ENCODE measurements around the gene ACAA2.
"Not testable (repeated sequence)": the region's sequence is repeated elsewhere in the genome, so short reads cannot be mapped to it uniquely, and the experiment has no call there.

Gene ACAA2

DNA sequence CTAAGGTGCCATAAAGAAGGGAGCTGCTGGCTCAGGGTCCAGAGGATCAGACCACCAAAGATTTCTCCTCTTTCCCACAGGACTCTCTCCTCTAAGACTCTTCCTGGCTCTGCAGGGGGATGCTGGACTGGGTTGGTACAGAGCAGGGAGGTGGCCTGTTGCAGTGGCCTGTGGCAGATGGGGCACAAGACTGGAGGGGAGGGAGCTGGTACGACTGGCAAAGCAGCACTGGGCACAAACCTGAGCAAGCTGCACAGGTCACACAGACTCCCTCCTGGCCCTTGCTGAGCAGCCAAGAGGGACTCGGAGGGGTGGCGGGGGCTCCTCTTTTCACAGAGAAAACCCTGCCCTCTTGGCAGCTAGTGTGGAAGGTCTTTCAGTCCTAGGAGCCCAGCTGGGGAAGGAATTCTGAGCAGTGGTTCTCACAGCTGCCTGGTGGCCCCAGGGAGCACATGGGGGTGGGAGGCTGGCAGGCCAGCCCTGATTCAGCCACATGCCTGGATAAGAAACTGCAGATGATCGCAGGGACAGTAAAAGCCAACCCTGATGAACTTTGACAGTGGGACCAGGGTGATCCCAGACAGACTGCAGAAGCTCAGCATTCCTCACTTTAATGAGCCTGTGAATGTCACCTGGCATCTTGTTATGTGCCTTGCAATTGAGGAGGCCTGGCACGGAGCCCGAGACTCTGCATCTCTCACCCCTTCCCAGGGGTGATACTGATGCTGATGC is 32.5 kb upstream of the ACAA2 start:
- DNase-seq (ENCODE audit: low spot score) = no peak

DNA sequence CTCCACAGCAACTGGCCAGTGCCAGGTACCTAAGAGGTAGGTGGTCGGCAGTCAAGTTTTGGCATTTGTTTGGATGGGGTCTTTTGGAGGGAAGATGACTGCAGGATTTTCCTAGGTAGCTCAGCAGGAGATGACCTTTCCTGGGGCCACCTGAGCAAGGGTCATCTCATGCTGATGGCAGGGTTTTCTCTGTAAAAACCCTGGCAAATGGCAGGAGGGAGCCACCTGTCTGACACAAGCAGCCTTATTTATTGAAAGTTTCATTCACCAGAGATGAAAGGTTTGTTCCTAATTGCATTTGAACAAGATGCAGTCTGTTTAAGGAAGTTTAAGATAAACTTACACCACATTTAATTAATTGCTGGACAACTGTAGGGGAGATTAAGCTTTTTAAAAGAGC is 31.6 kb upstream of the ACAA2 start:
- DNase-seq (ENCODE audit: low spot score) = no peak

DNA sequence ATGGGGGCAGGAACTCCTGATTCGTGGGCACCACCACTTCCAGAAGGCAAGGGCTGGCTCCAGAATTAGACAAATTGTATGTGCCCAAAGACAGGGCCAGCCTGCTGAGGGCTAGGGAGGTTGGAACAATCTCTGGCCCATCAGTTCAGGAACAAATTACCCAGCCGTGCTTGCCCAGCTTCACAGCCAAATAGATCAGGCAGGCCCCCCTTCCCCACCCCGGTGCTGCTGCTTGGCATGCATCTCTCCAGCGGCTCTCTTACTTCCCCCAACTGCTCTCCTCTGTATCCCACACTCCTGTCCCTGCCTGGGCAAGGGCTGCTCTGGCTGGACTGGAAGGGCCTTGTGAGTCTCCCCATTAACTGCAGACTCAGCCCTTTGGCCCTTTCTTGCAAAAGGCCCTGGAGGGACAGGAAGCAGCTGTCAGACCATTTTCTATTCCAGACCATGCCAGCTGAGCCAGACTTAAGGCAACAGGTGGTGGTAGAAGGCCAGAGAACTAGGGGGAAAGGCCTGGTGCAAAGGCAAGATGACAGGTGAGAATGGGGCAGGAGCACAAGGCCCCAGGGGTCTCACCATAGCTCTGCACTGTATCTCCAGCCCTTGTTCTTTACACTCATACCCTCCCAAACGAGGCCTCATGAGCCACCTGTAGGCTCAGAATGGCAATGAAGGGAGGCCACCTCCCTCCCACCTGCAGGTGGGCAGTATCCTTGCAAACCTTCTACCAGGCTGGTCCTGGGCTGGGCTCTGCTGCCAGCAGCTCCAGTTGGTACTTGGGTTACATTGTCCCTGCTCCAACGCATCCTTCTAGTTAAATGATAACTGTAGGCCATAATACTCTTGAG is 30.7 kb upstream of the ACAA2 start:
- DNase-seq (ENCODE audit: low spot score) = no peak

DNA sequence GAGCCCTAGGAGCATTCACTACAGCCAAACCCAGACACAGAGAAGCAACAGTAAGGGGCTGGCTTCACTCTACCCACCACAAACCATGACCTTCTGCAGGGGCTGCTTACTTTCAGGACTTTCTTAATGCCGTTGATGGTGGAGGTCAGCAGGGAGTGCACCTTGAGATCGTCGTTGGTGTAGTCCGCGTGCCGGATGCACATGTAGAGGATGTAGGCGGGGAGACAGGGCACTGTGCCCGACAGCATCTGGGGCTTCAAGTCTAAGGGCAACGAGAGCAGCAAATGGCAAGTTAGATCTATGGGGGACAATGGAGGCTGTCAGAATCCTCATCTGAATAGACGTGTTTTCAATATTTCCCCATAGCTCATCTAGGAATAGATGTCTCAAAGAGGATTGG is 29.8 kb upstream of the ACAA2 start:
- DNase-seq (ENCODE audit: low spot score) = no peak

DNA sequence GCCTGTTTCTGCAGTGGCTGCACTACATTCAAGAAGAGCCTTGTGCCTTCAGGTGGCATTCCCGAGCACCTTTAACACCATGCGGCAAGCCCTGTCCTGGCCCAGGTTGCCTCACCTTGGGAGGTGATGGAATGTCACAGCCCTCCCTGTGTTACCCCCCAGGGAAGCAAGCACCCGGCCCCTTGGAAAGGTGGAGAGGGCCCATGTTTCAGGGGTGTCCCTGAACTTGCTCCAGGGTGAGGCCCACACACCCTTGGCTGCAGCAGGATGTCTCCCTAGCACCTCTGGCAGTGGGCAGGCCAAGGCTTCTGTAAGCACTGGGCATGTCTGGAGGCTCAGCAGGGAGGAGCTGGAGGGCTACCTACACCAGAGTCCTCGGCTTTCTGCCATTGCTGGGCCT is 29.3 kb upstream of the ACAA2 start:
- no peak for DNase-seq (ENCODE audit: low spot score)

DNA sequence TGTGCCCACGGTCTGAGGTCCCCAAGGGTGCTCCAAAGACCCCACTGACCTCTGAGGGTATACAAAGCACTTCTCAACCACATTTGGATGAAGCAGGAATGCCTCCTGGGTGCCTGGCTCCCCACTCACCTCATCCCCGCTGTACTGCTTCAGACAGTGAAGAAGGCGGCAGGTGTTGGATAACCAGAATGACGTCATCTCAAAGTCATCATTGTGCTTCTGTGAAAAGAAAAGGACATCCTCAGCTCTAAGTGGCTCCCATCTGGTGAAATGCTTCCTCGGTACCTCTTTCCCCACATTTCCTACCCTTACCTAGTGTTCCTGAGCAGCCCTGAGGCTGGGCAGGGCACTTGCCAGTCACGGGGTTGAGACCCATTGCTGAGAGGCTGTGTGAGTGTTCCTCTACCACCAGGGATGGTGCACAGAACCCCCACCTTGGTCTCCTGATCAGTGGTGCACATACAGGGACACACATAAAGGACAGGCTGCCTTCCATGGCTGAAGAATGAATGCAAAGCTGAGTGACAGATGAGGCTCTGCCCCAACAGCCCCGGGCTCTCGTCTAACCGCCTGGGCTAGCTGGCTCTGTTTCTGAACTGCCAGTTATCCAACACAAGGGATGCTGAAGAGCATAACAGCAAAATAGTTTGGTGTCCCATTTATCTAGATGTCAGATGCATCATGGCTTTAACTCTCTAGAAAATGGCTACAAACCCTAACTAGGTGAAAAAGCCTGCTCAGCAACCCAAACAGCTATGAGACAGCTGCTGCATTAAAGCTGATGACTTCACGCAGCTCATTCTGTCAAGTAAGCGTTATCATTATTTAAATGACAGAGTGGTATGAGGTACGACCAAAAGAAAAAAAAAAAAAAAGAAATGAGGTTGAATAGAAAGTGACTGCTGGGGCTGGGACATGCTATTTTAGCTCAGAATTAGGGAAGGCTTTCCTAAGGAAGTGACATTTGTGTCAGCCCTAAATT is 28.2 kb upstream of the ACAA2 start:
- no peak for DNase-seq (ENCODE audit: low spot score)

DNA sequence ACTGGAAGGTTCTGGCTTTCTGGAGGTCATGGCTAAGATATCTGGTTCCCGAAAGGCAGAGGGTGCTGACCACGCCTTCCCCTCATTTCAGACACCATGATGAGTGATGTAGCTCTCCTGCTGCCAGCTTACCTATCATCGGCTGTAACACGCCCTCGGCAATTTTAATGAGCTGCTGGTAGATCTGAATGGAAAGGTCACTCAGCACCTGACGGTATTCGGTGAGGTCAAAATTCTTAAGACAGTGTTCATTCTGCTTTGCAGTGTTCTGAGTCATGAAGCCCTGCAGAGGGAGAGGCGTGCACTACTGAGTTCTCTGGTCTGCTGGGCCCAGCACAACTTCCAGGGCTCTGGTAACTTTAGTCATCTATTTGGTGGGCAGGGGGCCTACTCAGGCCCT is 25.7 kb upstream of the ACAA2 start:
- no peak for DNase-seq (ENCODE audit: low spot score)

DNA sequence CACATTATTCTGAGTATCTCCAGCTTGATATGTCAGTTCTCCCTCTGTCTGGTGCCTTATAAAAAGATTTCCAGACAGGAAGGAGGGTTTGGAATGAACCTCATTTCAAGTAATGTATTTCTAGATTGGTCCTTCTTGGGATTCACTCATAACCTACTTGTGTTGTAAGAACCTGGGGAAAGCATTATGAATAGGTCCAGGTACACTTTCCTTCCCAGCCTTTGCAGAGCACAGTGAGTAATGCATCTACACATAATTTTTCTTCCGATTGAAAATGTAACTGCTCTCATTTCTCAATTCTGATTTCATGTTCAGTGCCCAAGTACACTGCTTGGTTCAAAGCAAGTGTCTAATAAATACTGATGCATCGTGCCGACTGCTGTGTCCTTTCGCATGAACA is 25.0 kb upstream of the ACAA2 start:
- DNase-seq (ENCODE audit: low spot score) = no peak

DNA sequence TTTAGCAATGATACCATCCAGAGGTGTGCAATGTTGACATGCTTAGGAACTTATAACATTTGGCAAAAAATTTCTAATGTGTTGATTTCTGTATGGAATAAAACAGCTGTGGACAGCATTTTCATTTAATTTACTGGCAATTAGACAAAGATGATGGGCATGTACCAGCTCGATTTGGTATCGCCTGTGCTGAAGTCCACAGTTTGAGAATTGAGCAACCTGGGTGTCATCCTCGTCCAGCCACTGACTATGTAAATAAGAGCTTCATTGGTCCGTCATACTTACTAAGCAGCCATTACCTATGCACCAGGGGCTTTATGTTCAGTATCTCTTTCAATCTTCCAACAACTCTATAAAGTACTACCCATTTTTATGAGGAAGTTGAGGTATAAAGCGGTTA is 24.6 kb upstream of the ACAA2 start:
- no peak for DNase-seq (ENCODE audit: low spot score)

DNA sequence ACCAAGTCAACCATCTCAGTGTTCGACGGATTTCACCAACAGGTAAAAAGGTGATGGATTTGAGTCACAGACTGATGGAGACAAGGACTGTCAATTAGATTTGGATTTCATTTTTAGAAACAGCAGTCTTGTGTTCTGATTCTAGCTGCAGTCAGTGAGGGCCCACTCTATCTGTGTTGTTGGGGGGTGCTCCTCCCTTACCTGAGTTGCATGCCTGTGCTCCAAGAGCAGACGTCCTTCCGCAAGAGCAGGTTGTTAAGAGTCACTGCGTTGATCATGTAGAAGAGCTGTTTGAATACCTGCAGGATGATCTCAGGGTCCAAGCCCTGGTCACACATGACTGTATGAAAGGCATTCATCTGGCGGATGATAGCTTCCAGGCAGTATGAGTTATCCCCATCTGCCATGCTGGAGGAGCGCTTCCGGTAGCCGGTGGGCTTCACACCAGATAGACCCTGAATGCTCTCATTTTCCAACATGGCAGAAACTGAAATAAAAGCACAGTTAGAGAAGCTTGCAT is 24.0 kb upstream of the ACAA2 start:
- DNase-seq (ENCODE audit: low spot score) = not testable (repeated sequence)

DNA sequence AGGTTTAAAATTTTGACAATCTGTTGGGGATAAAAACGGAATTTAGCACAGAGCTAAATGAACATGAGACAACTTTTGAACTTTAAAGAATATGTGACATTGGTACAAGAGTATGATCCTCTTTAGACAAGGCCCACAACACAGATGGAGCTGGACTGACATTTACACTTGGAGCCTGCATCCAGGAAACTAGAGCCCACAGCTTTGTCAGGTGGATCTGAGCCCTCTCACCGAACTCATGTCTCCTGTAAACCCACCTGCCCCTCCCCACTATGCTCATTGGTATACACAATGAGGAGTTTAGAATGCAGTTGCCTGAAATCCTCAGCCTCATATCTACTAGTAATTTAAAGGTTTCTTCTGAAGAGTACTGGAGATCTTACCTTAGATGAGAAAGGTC is 22.1 kb upstream of the ACAA2 start:
- DNase-seq (ENCODE audit: low spot score) = no peak

DNA sequence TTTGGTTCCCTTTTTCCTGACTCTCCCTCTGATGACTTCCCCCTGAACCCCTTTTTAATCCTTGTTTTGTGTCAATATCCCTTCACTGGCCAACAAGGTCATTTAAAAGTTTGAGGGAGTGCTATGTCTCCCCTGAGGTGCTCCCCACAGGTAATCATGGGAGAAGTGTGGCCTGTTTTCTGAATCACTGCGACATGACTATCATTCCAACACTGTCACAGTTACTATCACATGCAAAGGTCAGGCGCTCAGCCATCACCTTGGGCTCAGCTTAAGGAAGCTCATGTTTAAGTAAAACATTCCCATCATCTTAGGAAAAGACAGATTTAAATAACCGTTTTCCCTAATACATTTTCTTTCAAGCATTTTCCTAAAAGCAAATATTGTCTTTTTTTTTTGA is 20.9 kb upstream of the ACAA2 start:
- DNase-seq (ENCODE audit: low spot score) = no peak

DNA sequence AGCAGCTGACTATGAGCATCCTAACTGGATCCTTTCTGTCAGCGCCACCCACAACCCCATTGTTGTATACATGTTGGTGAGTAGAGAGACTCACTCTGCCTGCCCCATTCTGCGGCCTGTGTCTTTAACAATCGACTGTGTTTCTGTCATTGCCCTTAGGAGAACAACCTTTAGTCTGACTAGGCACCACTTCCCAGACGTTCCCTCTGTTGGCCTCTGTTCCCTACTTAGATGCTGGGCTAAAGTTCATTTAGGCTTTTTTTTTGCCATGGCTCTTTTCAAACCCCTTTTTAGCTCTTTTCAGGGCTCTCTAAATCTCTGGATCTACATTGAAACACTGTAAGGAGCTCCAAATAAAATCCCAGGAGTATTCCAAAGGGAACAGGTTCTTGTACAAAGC is 20.5 kb upstream of the ACAA2 start:
- DNase-seq (ENCODE audit: low spot score) = no peak

DNA sequence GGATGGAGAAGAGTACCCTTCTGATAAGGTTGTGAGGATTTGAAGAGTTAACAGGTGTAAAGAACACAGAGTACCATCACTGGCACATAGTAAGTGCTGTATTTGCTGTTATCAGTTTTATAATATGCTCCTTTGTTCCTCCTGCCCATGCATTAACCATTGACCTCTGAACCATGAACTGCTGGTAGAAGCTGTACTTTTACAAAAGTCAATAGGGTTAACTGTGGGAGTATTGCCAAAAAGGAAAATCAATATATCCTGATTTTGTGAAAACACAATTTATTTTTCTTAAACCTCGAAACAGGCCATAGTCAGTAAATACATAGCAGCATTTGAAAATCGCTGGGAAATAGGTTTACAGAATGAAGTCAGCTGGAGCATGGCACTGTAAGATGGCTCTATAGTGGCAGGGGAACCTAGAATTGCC is 18.9 kb upstream of the ACAA2 start:
- no peak for DNase-seq (ENCODE audit: low spot score)

DNA sequence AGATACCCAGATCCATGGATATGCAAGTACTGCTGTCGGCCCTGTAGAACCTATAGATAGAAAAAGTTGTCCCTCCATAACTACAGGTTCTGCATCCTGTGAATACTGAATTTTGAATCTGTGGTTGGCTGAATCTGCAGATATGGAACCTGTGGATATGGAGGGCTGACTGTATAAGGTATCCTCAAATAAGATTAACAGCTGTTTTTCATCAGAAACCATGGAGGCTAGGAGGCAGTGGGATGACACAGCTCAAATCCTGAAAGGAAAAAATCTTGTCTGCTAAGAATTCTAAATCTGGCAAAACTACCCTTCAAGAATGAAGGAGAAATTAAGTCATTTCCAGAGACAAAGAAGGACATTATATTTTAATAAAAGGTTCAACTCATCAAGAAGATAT is 14.7 kb upstream of the ACAA2 start:
- DNase-seq (ENCODE audit: low spot score) = no peak

DNA sequence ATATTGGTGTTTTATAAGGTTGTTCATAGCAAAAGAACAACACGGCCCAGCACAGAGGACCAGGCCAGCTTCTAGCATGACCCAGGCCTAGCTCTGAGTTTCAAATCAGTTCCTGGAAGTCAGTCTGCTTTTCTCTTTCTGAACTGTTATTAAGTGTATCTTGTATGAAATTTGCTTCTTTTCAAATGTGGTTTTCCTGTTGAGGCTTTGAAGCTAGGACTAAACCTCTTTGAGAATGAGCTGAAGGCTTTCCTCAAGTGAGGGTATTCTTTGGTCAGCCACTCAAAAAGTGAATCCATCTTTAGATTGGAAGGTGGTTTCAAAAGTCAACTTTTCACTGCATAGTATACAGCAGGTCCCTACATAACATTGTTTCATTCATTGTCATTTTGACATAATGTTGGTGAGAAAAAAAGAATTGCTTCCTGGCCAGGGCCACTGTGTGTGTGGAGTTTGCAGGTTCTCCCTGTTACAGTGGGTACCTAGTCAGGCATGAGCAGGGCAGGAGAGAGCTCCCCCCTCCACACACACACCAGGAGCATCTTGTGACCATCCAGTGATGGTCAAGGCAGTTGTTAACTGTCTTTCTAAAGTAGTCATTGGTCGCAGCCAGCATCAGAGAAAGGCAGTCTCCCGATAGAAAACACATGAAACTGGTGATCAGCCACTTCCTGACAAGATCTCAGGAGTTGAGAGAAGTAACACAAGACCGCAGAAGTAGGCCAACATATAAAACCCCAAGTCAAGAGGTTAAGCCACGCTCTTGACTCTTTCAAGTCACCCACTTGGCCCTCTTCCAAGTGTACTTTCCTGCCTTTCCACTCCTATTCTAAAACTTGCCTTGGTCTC is 6.7 kb upstream of the ACAA2 start:
- DNase-seq (ENCODE audit: low spot score) = no peak

DNA sequence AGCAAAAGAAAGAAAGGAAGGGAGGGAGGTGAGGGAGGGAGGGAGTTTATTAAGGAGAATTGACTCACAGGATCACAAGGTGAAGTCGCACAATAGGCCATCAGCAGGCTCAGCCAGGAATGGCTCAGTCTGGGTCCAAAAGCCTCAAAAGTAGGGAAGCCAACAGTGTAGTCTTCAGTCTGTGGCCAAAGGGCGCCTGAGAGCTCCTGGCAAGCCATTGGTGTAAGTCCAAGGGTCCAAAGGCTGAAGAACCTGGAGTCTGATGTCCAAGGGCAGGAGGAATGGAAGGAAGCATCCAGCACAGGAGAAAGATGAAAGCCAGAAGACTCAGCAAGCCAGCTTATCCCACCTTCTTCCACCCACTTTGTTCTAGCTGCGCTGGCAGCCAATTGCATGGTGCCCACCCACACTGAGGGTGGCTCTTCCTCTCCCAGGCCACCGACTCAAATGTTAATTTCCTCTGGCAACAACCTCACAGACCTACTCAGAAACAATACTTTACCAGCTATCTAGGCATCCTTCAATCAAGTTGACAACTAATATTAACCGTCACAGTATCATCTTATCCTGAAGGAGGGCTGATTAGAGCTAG is 5.8 kb upstream of the ACAA2 start:
- no peak for DNase-seq (ENCODE audit: low spot score)

DNA sequence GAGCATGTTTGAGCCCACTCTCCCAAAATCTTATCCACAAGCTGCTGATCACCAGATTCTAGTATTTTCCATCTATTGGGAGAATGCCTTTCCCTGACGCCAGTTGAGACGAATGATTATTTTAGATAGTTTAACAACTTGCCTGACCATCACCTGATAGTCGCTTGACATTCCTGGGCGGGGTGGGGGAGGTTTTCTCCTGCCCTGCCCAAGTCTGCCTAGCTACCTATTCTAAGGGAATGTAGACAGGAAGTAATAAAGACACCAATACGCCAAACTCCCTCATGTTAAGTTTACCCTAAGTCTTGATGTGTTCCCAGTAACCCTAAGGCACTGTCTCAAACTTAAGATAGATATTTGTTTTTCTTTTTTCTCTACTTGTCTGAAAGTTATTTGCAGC is 4.6 kb upstream of the ACAA2 start:
- DNase-seq (ENCODE audit: low spot score) = no peak

DNA sequence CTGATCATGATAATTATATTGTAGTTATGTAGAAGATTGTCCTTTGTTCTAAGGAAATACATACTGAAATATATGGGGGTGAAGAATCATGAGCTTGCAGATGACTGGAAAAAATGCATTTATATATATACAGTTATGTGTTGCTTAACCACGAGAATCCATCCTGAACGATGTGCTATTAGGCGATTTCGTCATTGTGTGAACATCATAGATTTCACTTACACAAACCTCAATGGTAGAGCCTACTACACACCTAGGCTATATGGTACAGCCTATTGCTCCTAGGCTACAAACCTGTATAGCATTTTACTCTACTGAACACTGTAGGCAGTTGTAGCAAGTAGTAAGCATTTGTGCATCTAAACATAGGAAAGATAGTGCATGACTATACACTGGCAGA is 2.6 kb upstream of the ACAA2 start:
- no peak for DNase-seq (ENCODE audit: low spot score)

DNA sequence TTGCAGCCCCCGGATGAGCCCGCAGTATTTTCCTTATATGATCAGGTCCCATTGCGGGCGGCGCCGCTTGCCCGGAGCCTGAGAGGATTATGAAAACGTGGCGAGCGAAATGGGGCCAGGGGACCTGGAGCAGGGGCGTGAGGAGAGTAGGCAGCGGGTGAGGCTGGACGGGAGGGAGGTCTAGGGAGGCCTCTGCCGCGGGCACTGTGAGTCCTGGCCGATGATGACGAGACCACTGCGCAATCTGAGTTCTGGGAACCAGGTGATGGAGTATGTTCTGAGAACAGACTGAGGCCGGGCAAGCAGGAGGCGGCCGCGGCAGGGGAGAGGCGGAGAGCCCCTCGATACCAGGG is 790 bp upstream of the ACAA2 start:
- peak; percentile 61 for DNase-seq (ENCODE audit: low spot score)

DNA sequence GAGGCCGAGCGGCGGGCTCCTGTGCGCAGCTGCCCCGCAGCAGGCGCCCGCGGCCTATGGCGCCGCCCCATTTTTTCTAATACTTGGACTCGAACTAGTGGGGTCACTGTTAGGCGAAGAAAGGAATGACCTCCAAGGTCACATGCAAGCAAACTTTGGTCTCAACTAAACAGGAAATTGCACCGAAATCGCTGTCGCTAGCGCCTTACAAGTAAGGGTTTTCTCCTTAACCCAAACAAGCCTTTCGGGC is 339 bp downstream of the ACAA2 start:
- peak; percentile 64 for DNase-seq (ENCODE audit: low spot score)

All from GM03348 (cell line).